ENCODE results near the gene COL18A1.

DNA sequence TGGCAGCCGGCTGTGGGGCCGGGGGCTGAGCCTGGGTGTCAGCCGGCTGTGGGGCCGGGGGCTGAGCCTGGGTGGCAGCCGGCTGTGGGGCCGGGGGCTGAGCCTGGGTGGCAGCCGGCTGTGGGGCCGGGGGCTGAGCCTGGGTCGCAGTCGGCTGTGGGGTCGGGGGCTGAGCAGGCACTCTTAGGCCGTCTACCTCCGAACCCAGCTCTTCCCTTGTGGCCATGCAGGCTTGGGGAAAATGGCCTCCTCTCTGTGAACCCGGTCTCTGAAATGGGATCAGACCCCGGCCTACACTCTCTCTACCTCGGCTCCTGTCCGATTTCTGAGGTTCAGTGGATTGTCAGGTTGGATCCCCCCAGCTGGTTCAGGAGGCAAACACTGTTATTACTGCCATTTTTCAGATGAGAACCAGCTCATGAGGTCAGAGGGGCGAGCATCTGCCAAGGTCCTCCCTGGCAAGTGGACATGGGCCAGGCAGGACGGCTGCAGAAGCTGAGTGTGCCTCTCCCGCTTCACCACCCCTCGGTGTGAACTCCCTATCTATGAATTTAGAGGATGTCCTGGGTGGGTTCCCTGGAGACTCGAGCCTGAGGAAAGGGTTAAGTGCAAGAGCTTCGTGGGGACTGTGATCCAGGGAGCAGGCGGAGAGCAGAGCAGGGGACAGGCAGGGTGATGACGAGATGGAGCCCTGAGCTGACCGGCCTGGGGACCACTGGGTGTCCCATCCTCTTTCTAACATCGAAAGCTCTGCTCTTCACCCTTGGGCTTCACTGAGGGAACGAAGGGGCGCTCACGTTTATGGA lies 10.9 kb upstream of the COL18A1 start:
- TF ChIP-seq, protein P1, sequence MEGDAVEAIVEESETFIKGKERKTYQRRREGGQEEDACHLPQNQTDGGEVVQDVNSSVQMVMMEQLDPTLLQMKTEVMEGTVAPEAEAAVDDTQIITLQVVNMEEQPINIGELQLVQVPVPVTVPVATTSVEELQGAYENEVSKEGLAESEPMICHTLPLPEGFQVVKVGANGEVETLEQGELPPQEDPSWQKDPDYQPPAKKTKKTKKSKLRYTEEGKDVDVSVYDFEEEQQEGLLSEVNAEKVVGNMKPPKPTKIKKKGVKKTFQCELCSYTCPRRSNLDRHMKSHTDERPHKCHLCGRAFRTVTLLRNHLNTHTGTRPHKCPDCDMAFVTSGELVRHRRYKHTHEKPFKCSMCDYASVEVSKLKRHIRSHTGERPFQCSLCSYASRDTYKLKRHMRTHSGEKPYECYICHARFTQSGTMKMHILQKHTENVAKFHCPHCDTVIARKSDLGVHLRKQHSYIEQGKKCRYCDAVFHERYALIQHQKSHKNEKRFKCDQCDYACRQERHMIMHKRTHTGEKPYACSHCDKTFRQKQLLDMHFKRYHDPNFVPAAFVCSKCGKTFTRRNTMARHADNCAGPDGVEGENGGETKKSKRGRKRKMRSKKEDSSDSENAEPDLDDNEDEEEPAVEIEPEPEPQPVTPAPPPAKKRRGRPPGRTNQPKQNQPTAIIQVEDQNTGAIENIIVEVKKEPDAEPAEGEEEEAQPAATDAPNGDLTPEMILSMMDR (conservative IDR thresholded peaks at IDR 0.05; ENCODE audit: low read length): no peak
- TF ChIP-seq EZH2phosphoT487 (IDR thresholded peaks at IDR 0.05; ENCODE audit: borderline replicate concordance): no peak

Data from Loucy (cell line).